Liver (tissue), 9 donors: ENCODE results near the gene ADCY7. TPM values are rescaled to one million over a fixed set of nuclear protein-coding genes. Genes with fewer than 3 reads are reported as not detected.

Experiments used
- DNase-seq: peaks from one replicate; pipeline ENCODE4 v3.0.0-alpha.2; 2017; ENCODE audit warnings: low spot score
- H3K27ac ChIP-seq, 2 donors: one replicate each; pipeline ENCODE4 v1.7.0; 2013; ENCODE audit warnings: inconsistent platforms in 2 of 2, low read length in 2 of 2, control low read depth in 1 of 2, low read depth in 1 of 2, mild to moderate bottlenecking in 1 of 2
- H3K27me3 ChIP-seq, 4 donors: one replicate each; pipeline versions ENCODE4 v1.6.1 to v1.7.0; 2013; ENCODE audit warnings: low read length in 3 of 4, inconsistent platforms in 1 of 4, mild to moderate bottlenecking in 1 of 4, moderate library complexity in 1 of 4; ENCODE audit not compliant: control insufficient read depth in 4 of 4, insufficient read depth in 4 of 4
- H3K36me3 ChIP-seq, 4 donors: one replicate each; pipeline versions ENCODE4 v1.6.1 to v1.7.0; 2013; ENCODE audit warnings: low read length in 3 of 4, mild to moderate bottlenecking in 3 of 4, low read depth in 1 of 4, moderate library complexity in 1 of 4; ENCODE audit not compliant: control insufficient read depth in 4 of 4, insufficient read depth in 3 of 4
- H3K4me1 ChIP-seq, 4 donors: one replicate each; pipeline versions ENCODE4 v1.6.1 to v1.7.0; 2013; ENCODE audit warnings: low read length in 3 of 4, mild to moderate bottlenecking in 3 of 4, moderate library complexity in 1 of 4; ENCODE audit not compliant: control insufficient read depth in 4 of 4, insufficient read depth in 4 of 4
- H3K4me3 ChIP-seq, 3 donors: one replicate each; pipeline versions ENCODE4 v1.6.1 to v1.7.0; 2013; ENCODE audit warnings: low read length in 3 of 3, control low read depth in 1 of 3, low read depth in 1 of 3, mild to moderate bottlenecking in 1 of 3
- H3K9ac ChIP-seq, 2 donors: one replicate each; pipeline ENCODE4 v1.7.0; 2013; ENCODE audit warnings: low read length in 2 of 2, mild to moderate bottlenecking in 2 of 2, moderate library complexity in 2 of 2, control low read depth in 1 of 2, low read depth in 1 of 2
- H3K9me3 ChIP-seq, 4 donors: one replicate each; pipeline versions ENCODE4 v1.6.1 to v1.7.0; 2013; ENCODE audit warnings: low read length in 3 of 4; ENCODE audit not compliant: control insufficient read depth in 4 of 4
- FOXA1 ChIP-seq: IDR thresholded peaks from 2 replicates; pipeline ENCODE4 v1.6.1; 2016; ENCODE audit warnings: antibody characterized with exemption
- FOXA2 ChIP-seq: IDR thresholded peaks from 2 replicates; pipeline ENCODE4 v1.6.1; 2016; ENCODE audit warnings: antibody characterized with exemption
- GABPA ChIP-seq, 2 donors: IDR thresholded peaks in 1 of 2; conservative IDR thresholded peaks in 1 of 2; 2 replicates each; pipeline ENCODE4 v1.6.1; 2016; ENCODE audit warnings: antibody characterized with exemption in 2 of 2, mild to moderate bottlenecking in 1 of 2, moderate library complexity in 1 of 2
- HNF4G ChIP-seq: IDR thresholded peaks from 2 replicates; pipeline ENCODE4 v1.6.1; 2016; ENCODE audit warnings: antibody characterized with exemption
- JUND ChIP-seq, 2 donors: IDR thresholded peaks; 2 replicates each; pipeline ENCODE4 v1.6.1; 2016; ENCODE audit warnings: antibody characterized with exemption in 2 of 2
- RXRA ChIP-seq, 2 donors: IDR thresholded peaks; 2 replicates each; pipeline ENCODE4 v1.6.1; 2017 to 2018; ENCODE audit warnings: antibody characterized with exemption in 2 of 2, mild to moderate bottlenecking in 1 of 2
- TAF1 ChIP-seq: conservative IDR thresholded peaks from 2 replicates; pipeline ENCODE4 v1.6.1; 2016; ENCODE audit warnings: antibody characterized with exemption, mild to moderate bottlenecking
- WGBS: extraction: QIAGEN DNeasy Blood & Tissue Kit; methylation state at CpG from one replicate; pipeline ENCODE4 v1.1.7; 2013; 5-methylcytosine and 5-hydroxymethylcytosine counted together
- polyA plus RNA-seq, 2 donors: library from polyadenylated mRNA; stranded (reverse) in 1 of 2; unstranded in 1 of 2; fragments of 200-250 nt in 1 of 2; fragments of >200 nt in 1 of 2; fragmentation: Nextera tagmentation in 1 of 2; extraction: Ambion mirVana in 1 of 2; gene quantifications; one replicate each; pipeline versions ENCODE4 v1.2.1 to v1.2.3, GENCODE V29; 2013 to 2015
- total RNA-seq, 2 donors: library from RNA; depleted of rRNA; stranded (reverse); fragments of >200 nt; gene quantifications; one replicate each; pipeline ENCODE4 v1.2.3, GENCODE V29; 2014
- TF ChIP-seq, protein P1 (sequence below): IDR thresholded peaks from 2 replicates; pipeline ENCODE4 v1.6.1; 2016; ENCODE audit warnings: antibody characterized with exemption
- TF ChIP-seq, protein P2 (sequence below): IDR thresholded peaks from 2 replicates; pipeline ENCODE4 v1.6.1; 2016; ENCODE audit warnings: antibody characterized with exemption
- TF ChIP-seq, protein P3 (sequence below): IDR thresholded peaks from 2 replicates; pipeline ENCODE4 v1.6.1; 2016; ENCODE audit warnings: antibody characterized with exemption
- TF ChIP-seq, protein P4 (sequence below): fragments of 150-350 bp; IDR thresholded peaks from 2 replicates; pipeline ENCODE4 v1.5.1; 2017; ENCODE audit warnings: improper control_type of control experiment, low read depth, low read length; ENCODE audit not compliant: missing input control
- donor health status: healthy.
- donor health status: healthy.
- donor health status: healthy.
- donor health status: healthy.
- donor health status: healthy.

The ADCY7 gene
- total and polyA plus RNA-seq, 4 donors: 1.8 to 43.9 (median 7.4) TPM

DNA sequence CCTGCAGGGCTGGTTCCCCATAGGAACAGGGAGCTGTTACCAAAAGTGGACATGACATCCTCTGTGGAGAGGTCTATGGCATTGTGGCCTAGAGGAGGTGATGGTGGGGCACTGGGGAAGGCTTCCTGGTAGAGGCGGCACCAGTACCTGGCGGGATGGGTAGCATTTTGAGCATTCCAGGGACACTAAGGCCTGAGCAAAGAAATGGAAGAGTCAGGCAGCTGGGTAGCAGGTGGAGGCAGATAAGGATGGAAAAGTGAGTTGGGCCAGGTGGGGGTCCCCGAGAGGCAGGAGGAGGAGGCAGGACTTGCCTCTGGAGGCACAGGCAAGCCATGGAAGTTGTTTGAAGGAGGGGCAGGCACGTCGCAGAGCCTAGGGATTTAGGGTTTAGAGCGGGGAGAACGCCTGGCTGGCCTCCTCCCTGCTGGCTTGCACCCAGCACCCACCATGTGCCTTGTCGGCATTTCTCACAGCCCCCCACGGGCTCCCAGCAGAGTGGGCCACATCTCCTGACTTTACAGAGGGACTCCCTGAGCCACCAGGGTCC, 5.1 kb upstream of the ADCY7 start:
- H3K36me3 ChIP-seq: no peaks in the 10 kb centered on the region
- H3K27me3 ChIP-seq: no peaks in the 10 kb centered on the region
- H3K4me1 ChIP-seq: peaks cover 0 to 19% (median 10%) of the 10 kb centered on the region in 4 donors
- no peak overlapping the region for H3K27ac ChIP-seq
- H3K4me3 ChIP-seq: no peak overlapping the region
- WGBS: 82% methylated on average over 9 of the region's 9 CpGs
- TF ChIP-seq GABPA (IDR thresholded peaks at IDR 0.05 in 1 of 2, conservative IDR thresholded peaks at IDR 0.05 in 1 of 2): no peak
- no peak for TF ChIP-seq HNF4G
- TF ChIP-seq, protein P1, sequence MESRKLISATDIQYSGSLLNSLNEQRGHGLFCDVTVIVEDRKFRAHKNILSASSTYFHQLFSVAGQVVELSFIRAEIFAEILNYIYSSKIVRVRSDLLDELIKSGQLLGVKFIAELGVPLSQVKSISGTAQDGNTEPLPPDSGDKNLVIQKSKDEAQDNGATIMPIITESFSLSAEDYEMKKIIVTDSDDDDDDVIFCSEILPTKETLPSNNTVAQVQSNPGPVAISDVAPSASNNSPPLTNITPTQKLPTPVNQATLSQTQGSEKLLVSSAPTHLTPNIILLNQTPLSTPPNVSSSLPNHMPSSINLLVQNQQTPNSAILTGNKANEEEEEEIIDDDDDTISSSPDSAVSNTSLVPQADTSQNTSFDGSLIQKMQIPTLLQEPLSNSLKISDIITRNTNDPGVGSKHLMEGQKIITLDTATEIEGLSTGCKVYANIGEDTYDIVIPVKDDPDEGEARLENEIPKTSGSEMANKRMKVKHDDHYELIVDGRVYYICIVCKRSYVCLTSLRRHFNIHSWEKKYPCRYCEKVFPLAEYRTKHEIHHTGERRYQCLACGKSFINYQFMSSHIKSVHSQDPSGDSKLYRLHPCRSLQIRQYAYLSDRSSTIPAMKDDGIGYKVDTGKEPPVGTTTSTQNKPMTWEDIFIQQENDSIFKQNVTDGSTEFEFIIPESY: no peak
- TF ChIP-seq FOXA1: no peak
- TF ChIP-seq RXRA (IDR thresholded peaks at IDR 0.05): no peak
- no peak for TF ChIP-seq JUND (IDR thresholded peaks at IDR 0.05)
- H3K9ac ChIP-seq: no peak overlapping the region
- H3K9me3 ChIP-seq: no peaks in the 10 kb centered on the region
- no peak for DNase-seq

DNA sequence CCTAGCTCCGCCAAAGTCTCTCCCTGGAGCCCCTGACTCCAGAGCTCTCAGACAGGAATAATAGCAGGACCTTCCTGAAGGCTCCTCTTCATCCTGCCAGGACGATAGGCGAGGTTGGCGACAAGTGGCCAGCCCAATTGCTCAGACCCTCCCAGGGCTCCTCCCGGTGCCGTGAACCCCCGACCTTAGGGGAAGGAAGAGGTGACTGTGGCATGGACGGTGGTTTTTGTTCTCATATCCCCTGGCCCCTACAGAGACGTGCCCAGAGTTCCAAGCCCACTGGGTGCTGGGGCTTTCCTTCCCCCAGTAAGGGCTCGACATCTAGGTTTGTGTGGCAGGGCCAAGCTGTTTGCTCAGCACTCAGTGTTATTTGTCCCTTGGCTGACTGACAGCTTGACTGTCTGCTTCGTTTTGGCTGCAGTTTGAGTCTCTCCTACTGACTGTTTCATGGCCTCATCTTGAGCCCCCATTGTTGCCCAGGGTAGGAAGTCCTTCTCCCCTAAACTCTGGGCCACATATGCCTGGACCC, 4.6 kb upstream of the ADCY7 start:
- no peaks in the 10 kb centered on the region for H3K9me3 ChIP-seq
- H3K27me3 ChIP-seq: no peaks in the 10 kb centered on the region
- DNase-seq: no peak
- no peaks in the 10 kb centered on the region for H3K36me3 ChIP-seq
- H3K9ac ChIP-seq: no peak overlapping the region
- no peak overlapping the region for H3K4me3 ChIP-seq
- TF ChIP-seq, protein P1: no peak
- TF ChIP-seq TAF1 (no peak), FOXA2 (no peak), RXRA (IDR thresholded peaks at IDR 0.05) (no peak), FOXA1 (no peak), HNF4G (no peak), GABPA (IDR thresholded peaks at IDR 0.05 in 1 of 2, conservative IDR thresholded peaks at IDR 0.05 in 1 of 2) (no peak)
- TF ChIP-seq, protein P2, sequence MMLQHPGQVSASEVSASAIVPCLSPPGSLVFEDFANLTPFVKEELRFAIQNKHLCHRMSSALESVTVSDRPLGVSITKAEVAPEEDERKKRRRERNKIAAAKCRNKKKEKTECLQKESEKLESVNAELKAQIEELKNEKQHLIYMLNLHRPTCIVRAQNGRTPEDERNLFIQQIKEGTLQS: no peak
- TF ChIP-seq, protein P3, sequence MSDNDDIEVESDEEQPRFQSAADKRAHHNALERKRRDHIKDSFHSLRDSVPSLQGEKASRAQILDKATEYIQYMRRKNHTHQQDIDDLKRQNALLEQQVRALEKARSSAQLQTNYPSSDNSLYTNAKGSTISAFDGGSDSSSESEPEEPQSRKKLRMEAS: no peak
- TF ChIP-seq, protein P4, sequence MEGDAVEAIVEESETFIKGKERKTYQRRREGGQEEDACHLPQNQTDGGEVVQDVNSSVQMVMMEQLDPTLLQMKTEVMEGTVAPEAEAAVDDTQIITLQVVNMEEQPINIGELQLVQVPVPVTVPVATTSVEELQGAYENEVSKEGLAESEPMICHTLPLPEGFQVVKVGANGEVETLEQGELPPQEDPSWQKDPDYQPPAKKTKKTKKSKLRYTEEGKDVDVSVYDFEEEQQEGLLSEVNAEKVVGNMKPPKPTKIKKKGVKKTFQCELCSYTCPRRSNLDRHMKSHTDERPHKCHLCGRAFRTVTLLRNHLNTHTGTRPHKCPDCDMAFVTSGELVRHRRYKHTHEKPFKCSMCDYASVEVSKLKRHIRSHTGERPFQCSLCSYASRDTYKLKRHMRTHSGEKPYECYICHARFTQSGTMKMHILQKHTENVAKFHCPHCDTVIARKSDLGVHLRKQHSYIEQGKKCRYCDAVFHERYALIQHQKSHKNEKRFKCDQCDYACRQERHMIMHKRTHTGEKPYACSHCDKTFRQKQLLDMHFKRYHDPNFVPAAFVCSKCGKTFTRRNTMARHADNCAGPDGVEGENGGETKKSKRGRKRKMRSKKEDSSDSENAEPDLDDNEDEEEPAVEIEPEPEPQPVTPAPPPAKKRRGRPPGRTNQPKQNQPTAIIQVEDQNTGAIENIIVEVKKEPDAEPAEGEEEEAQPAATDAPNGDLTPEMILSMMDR: no peak
- H3K27ac ChIP-seq: no peak overlapping the region
- H3K4me1 ChIP-seq: peaks cover 0 to 19% (median 10%) of the 10 kb centered on the region in 4 donors
- WGBS: 54% methylated on average over 11 of the region's 11 CpGs
